Measurements from ENCODE around the gene CBX6. TPM values are rescaled to one million over a fixed set of nuclear protein-coding genes. Genes with fewer than 3 reads are reported as not detected.

The CBX6 gene
- total and polyA plus RNA-seq, 4 donors, result 14.6 to 79.2 (median 23.3) TPM

DNA sequence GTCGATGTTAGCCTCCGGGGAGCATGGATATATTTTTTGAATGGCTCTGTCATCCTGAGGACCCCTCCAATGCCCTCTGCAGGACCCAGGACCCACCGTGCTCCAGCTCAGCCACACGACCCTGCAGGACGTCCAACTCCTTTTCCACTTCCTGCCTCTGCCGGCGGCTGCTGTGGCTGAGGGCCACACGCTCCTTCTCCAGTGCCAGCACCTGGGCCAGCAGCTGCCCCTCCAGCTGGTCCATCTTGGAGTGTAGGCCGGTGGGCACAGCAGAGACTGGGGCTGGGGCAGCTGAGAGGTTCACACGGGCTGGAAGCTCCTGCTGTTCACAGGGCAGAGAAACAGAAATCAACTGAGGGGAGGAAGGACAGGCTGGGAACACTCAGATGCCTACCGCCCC, 43.8 kb downstream of the CBX6 start:
- no peaks in the 10 kb centered on the region for H3K36me3 ChIP-seq (ENCODE audit: control insufficient read depth in 4 of 4, insufficient read depth in 4 of 4, low read length in 4 of 4)
- TF ChIP-seq, protein P1, sequence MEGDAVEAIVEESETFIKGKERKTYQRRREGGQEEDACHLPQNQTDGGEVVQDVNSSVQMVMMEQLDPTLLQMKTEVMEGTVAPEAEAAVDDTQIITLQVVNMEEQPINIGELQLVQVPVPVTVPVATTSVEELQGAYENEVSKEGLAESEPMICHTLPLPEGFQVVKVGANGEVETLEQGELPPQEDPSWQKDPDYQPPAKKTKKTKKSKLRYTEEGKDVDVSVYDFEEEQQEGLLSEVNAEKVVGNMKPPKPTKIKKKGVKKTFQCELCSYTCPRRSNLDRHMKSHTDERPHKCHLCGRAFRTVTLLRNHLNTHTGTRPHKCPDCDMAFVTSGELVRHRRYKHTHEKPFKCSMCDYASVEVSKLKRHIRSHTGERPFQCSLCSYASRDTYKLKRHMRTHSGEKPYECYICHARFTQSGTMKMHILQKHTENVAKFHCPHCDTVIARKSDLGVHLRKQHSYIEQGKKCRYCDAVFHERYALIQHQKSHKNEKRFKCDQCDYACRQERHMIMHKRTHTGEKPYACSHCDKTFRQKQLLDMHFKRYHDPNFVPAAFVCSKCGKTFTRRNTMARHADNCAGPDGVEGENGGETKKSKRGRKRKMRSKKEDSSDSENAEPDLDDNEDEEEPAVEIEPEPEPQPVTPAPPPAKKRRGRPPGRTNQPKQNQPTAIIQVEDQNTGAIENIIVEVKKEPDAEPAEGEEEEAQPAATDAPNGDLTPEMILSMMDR (IDR thresholded peaks at IDR 0.05; ENCODE audit: control extremely low read depth, extremely low read depth), result no peak
- H3K27ac ChIP-seq (ENCODE audit: low read depth in 1 of 2, low read length in 1 of 2), result no peak overlapping the region
- no peaks in the 10 kb centered on the region for H3K27me3 ChIP-seq (ENCODE audit: control insufficient read depth in 3 of 3, insufficient read depth in 3 of 3, low read length in 2 of 3)
- no peak overlapping the region for H3K9ac ChIP-seq (ENCODE audit: insufficient read depth in 1 of 2, low read length in 2 of 2)
- peaks cover 0 to 16% (median 0%) of the 10 kb centered on the region in 5 donors for H3K4me1 ChIP-seq (ENCODE audit: control insufficient read depth in 5 of 5, insufficient read depth in 5 of 5, low read length in 5 of 5)
- no peak for ATAC-seq (ENCODE audit: insufficient read depth, low FRiP score)
- DNase-seq, result no peak
- H3K9me3 ChIP-seq (ENCODE audit: control insufficient read depth in 4 of 4, insufficient read depth in 3 of 4, low read length in 3 of 4), result no peaks in the 10 kb centered on the region
- H3K4me3 ChIP-seq, result no peak overlapping the region
- 59 to 66% methylated on average over 11 of the region's 11 CpGs for WGBS, 2 donors

- ATAC-seq (ENCODE audit: insufficient read depth, low FRiP score), result no peak
- Histone ChIP-seq H3K36me3 (ENCODE audit: control insufficient read depth in 4 of 4, insufficient read depth in 4 of 4, low read length in 4 of 4) (no peaks in the 10 kb centered on the region), H3K4me1 (ENCODE audit: control insufficient read depth in 5 of 5, insufficient read depth in 5 of 5, low read length in 5 of 5) (peaks cover 0 to 10% (median 0%) of the 10 kb centered on the region in 5 donors), H3K9ac (ENCODE audit: insufficient read depth in 1 of 2, low read length in 2 of 2) (no peak overlapping the region), H3K9me3 (ENCODE audit: control insufficient read depth in 4 of 4, insufficient read depth in 3 of 4, low read length in 3 of 4) (no peaks in the 10 kb centered on the region), H3K27ac (ENCODE audit: low read depth in 1 of 2, low read length in 1 of 2) (no peak overlapping the region), H3K27me3 (ENCODE audit: control insufficient read depth in 3 of 3, insufficient read depth in 3 of 3, low read length in 2 of 3) (no peaks in the 10 kb centered on the region), H3K4me3 (no peak overlapping the region)
- no peak for DNase-seq
- TF ChIP-seq, protein P1 (IDR thresholded peaks at IDR 0.05; ENCODE audit: control extremely low read depth, extremely low read depth), result no peak
Measured at GRCh38 chr22:38827510-38827909, 44.5 kb downstream of the CBX6 start.

DNA sequence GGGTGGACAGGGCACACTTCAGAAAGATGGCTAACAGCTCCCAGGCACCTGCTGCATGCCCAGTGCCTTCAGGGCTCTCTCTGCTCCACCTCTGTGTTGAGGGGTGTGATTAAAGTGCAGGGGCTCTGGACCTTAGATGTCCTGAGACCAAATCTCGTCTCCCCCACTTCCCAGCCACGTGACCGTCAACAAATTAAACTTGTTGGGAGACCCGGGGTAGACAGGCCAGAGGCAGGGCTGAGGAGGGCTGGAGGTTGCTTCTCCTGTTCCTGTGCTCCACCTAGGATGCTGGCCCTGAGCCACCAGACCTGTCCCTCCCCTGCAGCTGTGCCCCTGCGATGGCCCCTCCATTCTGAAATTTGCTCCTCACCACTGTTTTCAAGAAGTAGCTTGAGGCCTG, 45.2 kb downstream of the CBX6 start:
- Histone ChIP-seq H3K27ac (ENCODE audit: low read depth in 1 of 2, low read length in 1 of 2) (no peak overlapping the region), H3K27me3 (ENCODE audit: control insufficient read depth in 3 of 3, insufficient read depth in 3 of 3, low read length in 2 of 3) (no peaks in the 10 kb centered on the region), H3K9ac (ENCODE audit: insufficient read depth in 1 of 2, low read length in 2 of 2) (no peak overlapping the region), H3K4me3 (no peak overlapping the region), H3K36me3 (ENCODE audit: control insufficient read depth in 4 of 4, insufficient read depth in 4 of 4, low read length in 4 of 4) (no peaks in the 10 kb centered on the region), H3K4me1 (ENCODE audit: control insufficient read depth in 5 of 5, insufficient read depth in 5 of 5, low read length in 5 of 5) (peaks cover 0 to 2% (median 0%) of the 10 kb centered on the region in 5 donors), H3K9me3 (ENCODE audit: control insufficient read depth in 4 of 4, insufficient read depth in 3 of 4, low read length in 3 of 4) (no peaks in the 10 kb centered on the region)
- no peak for DNase-seq
- TF ChIP-seq, protein P1 (IDR thresholded peaks at IDR 0.05; ENCODE audit: control extremely low read depth, extremely low read depth), result no peak
- ATAC-seq (ENCODE audit: insufficient read depth, low FRiP score), result no peak
- 75 to 93% methylated on average over 5 of the region's 5 CpGs for WGBS, 2 donors

DNA sequence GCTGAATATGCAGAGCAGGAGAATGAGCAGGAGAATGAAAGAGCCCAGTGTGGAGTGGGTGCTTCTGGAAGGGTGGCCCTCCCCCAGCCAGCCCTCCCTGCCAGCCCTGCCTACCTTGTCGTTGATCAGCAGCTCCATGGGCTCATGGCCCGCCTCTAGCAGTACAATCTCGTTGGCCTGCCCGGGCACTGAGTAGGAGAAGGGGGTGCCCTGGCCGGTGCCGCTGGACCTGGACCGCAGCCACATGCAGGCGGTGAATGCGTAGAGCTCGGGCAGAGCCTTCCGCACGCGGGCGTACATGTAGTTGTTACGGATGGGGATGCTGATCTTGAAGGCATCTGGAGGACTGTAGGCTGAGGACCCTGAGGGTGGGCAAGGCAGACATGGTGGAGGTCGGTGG, 45.6 kb downstream of the CBX6 start:
- TF ChIP-seq, protein P1 (IDR thresholded peaks at IDR 0.05; ENCODE audit: control extremely low read depth, extremely low read depth), result no peak
- 89 to 92% methylated on average over 15 to 16 of the region's 16 CpGs for WGBS, 2 donors
- DNase-seq (no peak), ATAC-seq (ENCODE audit: insufficient read depth, low FRiP score) (no peak)
- Histone ChIP-seq H3K4me3 (no peak overlapping the region), H3K36me3 (ENCODE audit: control insufficient read depth in 4 of 4, insufficient read depth in 4 of 4, low read length in 4 of 4) (no peaks in the 10 kb centered on the region), H3K4me1 (ENCODE audit: control insufficient read depth in 5 of 5, insufficient read depth in 5 of 5, low read length in 5 of 5) (no peaks in the 10 kb centered on the region), H3K9me3 (ENCODE audit: control insufficient read depth in 4 of 4, insufficient read depth in 3 of 4, low read length in 3 of 4) (no peaks in the 10 kb centered on the region), H3K9ac (ENCODE audit: insufficient read depth in 1 of 2, low read length in 2 of 2) (no peak overlapping the region), H3K27ac (ENCODE audit: low read depth in 1 of 2, low read length in 1 of 2) (no peak overlapping the region), H3K27me3 (ENCODE audit: control insufficient read depth in 3 of 3, insufficient read depth in 3 of 3, low read length in 2 of 3) (no peaks in the 10 kb centered on the region)
